Thoracic aorta (tissue), 2 donors: ENCODE data around the gene ADRM1. TPM values are rescaled to one million over a fixed set of nuclear protein-coding genes. Genes with fewer than 3 reads are reported as not detected.

Source experiments
- ATAC-seq: fragments of 150-250 bp; one replicate; pipeline ENCODE4 v1.8.0; 2017; ENCODE audit warnings: low read depth; ENCODE audit not compliant: insufficient number of reproducible peaks, low FRiP score
- DNase-seq: peaks from one replicate; pipeline ENCODE4 v3.0.0-alpha.2; 2020; ENCODE audit warnings: low spot score
- H3K27ac ChIP-seq, 2 donors: fragments of 200-600 bp; sonication (generic); 1 replicate in 1 of 2; 2 replicates in 1 of 2; pipeline ENCODE4 v1.5.1; 2016; ENCODE audit warnings: mild to moderate bottlenecking in 2 of 2, moderate library complexity in 2 of 2
- H3K27me3 ChIP-seq: fragments of 200-600 bp; sonication (generic); replicated peaks from 2 replicates; pipeline ENCODE4 v1.6.0; 2016; ENCODE audit warnings: mild to moderate bottlenecking; ENCODE audit not compliant: insufficient read depth
- H3K36me3 ChIP-seq: fragments of 200-600 bp; sonication (generic); one replicate; pipeline ENCODE4 v1.5.1; 2016
- H3K4me1 ChIP-seq, 2 donors: fragments of 200-600 bp; sonication (generic); 1 replicate in 1 of 2; 2 replicates in 1 of 2; pipeline versions ENCODE4 v1.5.1 to v1.6.0; 2016; ENCODE audit warnings: low read depth in 2 of 2, mild to moderate bottlenecking in 1 of 2; ENCODE audit not compliant: control insufficient read depth in 1 of 2
- H3K4me3 ChIP-seq: fragments of 200-600 bp; sonication (generic); 2 replicates; pipeline ENCODE4 v1.5.1; 2016; ENCODE audit warnings: mild to moderate bottlenecking
- H3K9me3 ChIP-seq: fragments of 200-600 bp; sonication (generic); 2 replicates; pipeline ENCODE4 v1.5.1; 2016
- CTCF ChIP-seq: fragments of 200-600 bp; sonication (generic); IDR thresholded peaks from one replicate; pipeline ENCODE4 v1.5.1; 2019; ENCODE audit warnings: antibody characterized with exemption
- total RNA-seq, 2 donors: library from RNA; depleted of rRNA; stranded (reverse); fragments of >200 nt; gene quantifications; one replicate each; pipeline versions ENCODE4 v1.1.0 to v1.2.3, GENCODE V29; 2016

The ADRM1 gene
- total RNA-seq, 2 donors from 2014 or later: 98.8 to 113 TPM

GRCh38 chr20:62354811-62355341, 52.1 kb downstream of the ADRM1 start:
- H3K27me3 ChIP-seq: no peaks in the 10 kb centered on the region
- DNase-seq (no peak), ATAC-seq (no peak)
- peaks cover 66 to 79% of the 10 kb centered on the region in 2 donors for H3K4me1 ChIP-seq
- H3K27ac ChIP-seq: peak overlapping the region; percentile 94 to 100
- peak overlapping the region; percentile 69 for H3K4me3 ChIP-seq
- H3K36me3 ChIP-seq: peaks cover 20% of the 10 kb centered on the region
- H3K9me3 ChIP-seq: no peaks in the 10 kb centered on the region
- TF ChIP-seq CTCF: no peak

GRCh38 chr20:62355516-62355877, 52.7 kb downstream of the ADRM1 start:
- H3K27me3 ChIP-seq: no peaks in the 10 kb centered on the region
- peak overlapping the region; percentile 69 for H3K4me3 ChIP-seq
- ATAC-seq: peak; percentile 32
- peaks cover 67 to 81% of the 10 kb centered on the region in 2 donors for H3K4me1 ChIP-seq
- H3K36me3 ChIP-seq: peaks cover 18% of the 10 kb centered on the region
- H3K9me3 ChIP-seq: no peaks in the 10 kb centered on the region
- no peak for DNase-seq
- H3K27ac ChIP-seq: peak overlapping the region; percentile 94 to 100
- TF ChIP-seq CTCF: no peak

GRCh38 chr20:62355878-62356588, 53.2 kb downstream of the ADRM1 start:
- peaks cover 67 to 86% of the 10 kb centered on the region in 2 donors for H3K4me1 ChIP-seq
- H3K27me3 ChIP-seq: no peaks in the 10 kb centered on the region
- H3K27ac ChIP-seq: peak overlapping the region; percentile 94 to 100
- H3K4me3 ChIP-seq: peak overlapping the region; percentile 69
- ATAC-seq (peak; percentile 36), DNase-seq (no peak)
- peaks cover 12% of the 10 kb centered on the region for H3K36me3 ChIP-seq
- TF ChIP-seq CTCF: no peak
- H3K9me3 ChIP-seq: no peaks in the 10 kb centered on the region

- DNase-seq: no peak
- peak overlapping the region; percentile 69 for H3K4me3 ChIP-seq
- peaks cover 73 to 92% of the 10 kb centered on the region in 2 donors for H3K4me1 ChIP-seq
Observed at GRCh38 chr20:62356589-62357186, 53.9 kb downstream of the ADRM1 start.

More at GRCh38 chr20:62356589-62357186, 53.9 kb downstream of the ADRM1 start:
- peaks cover 7% of the 10 kb centered on the region for H3K36me3 ChIP-seq
- ATAC-seq: no peak
- no peaks in the 10 kb centered on the region for H3K27me3 ChIP-seq
- no peaks in the 10 kb centered on the region for H3K9me3 ChIP-seq
- no peak for TF ChIP-seq CTCF
- peak overlapping the region; percentile 94 to 100 for H3K27ac ChIP-seq
